ENCODE measurements around the gene TMC5. TPM values are rescaled to one million over a fixed set of nuclear protein-coding genes. Genes with fewer than 3 reads are reported as not detected.
"Not testable (repeated sequence)": the region's sequence is repeated elsewhere in the genome, so short reads cannot be mapped to it uniquely, and the experiment has no call there.

TMC5 gene
- not detected for total RNA-seq

GRCh38 chr16:19417640-19418039 is at the start of gene TMC5:
Gene TMC5 (plus strand): TSS chr16:19417883. CDS start chr16:19440039, 22,156 bp downstream.
- POLR2A ChIA-PET = no interaction called here

GRCh38 chr16:19372541-19372940 is 45.1 kb upstream of the TMC5 start:
- H3K27me3 Mint-ChIP-seq (ENCODE audit: low read depth); H3K4me3 Mint-ChIP-seq; ATAC-seq; POLR2A ChIA-PET; H3K27ac Mint-ChIP-seq; H3K36me3 Mint-ChIP-seq (ENCODE audit: low read depth); DNase-seq; H3K9me3 Mint-ChIP-seq (ENCODE audit: insufficient read depth); H3K4me1 Mint-ChIP-seq (ENCODE audit: low read depth): not testable (repeated sequence)
- CTCF ChIA-PET = interaction anchor here (3.0 kb wide), 1 partner anchor 287 kb away, joined by 10 read pairs; no protein-coding TSS in a partner anchor

More at GRCh38 chr16:19417640-19418039, at the start of gene TMC5:
- Mint-ChIP-seq H3K4me3 (no peak within 1 kb of the TSS), H3K9me3 (ENCODE audit: insufficient read depth) (no peaks in the 10 kb centered on the region), H3K27me3 (ENCODE audit: low read depth) (peaks cover 14% of the 10 kb centered on the region), H3K4me1 (ENCODE audit: low read depth) (no peaks in the 10 kb centered on the region), H3K36me3 (ENCODE audit: low read depth) (no peaks in the 10 kb centered on the region), H3K27ac (no peak within 1 kb of the TSS)
- CTCF ChIA-PET = interaction anchor here (1.2 kb wide), 1 partner anchor 31 kb away, joined by 3 read pairs; no protein-coding TSS in a partner anchor
- DNase-seq (no peak), ATAC-seq (no peak)

GRCh38 chr16:19374402-19374801 is 43.3 kb upstream of the TMC5 start:
- H3K4me1 Mint-ChIP-seq (ENCODE audit: low read depth) = no peaks in the 10 kb centered on the region
- H3K36me3 Mint-ChIP-seq (ENCODE audit: low read depth) = no peaks in the 10 kb centered on the region
- ChIA-PET POLR2A (no interaction called here), CTCF (interaction anchor here (1.0 to 3.0 kb wide), 2 partner anchors 128 to 289 kb away, joined by 4 to 10 read pairs; no protein-coding TSS in a partner anchor)
- ATAC-seq (no peak), DNase-seq (no peak)
- no peak overlapping the region for H3K4me3 Mint-ChIP-seq
- peaks cover 2% of the 10 kb centered on the region for H3K27me3 Mint-ChIP-seq (ENCODE audit: low read depth)
- H3K27ac Mint-ChIP-seq = no peak overlapping the region
- H3K9me3 Mint-ChIP-seq (ENCODE audit: insufficient read depth) = no peaks in the 10 kb centered on the region

- CTCF ChIA-PET = interaction anchor here (1.4 kb wide), 1 partner anchor 290 kb away, joined by 5 read pairs; no protein-coding TSS in a partner anchor
- H3K4me1 Mint-ChIP-seq (ENCODE audit: low read depth) = peaks cover 13% of the 10 kb centered on the region
Measured at GRCh38 chr16:19375561-19376158, 42.0 kb upstream of the TMC5 start.

GRCh38 chr16:19377864-19378263 is 39.8 kb upstream of the TMC5 start:
- no peak for ATAC-seq
- H3K36me3 Mint-ChIP-seq (ENCODE audit: low read depth) = no peaks in the 10 kb centered on the region
- H3K9me3 Mint-ChIP-seq (ENCODE audit: insufficient read depth) = no peaks in the 10 kb centered on the region
- ChIA-PET CTCF (interaction anchor here (1.1 to 1.4 kb wide), 3 partner anchors 10 to 292 kb away, joined by 3 read pairs; no protein-coding TSS in a partner anchor), POLR2A (no interaction called here)
- no peak overlapping the region for H3K4me3 Mint-ChIP-seq
- H3K27me3 Mint-ChIP-seq (ENCODE audit: low read depth) = peaks cover 7% of the 10 kb centered on the region
- no peak for DNase-seq
- H3K4me1 Mint-ChIP-seq (ENCODE audit: low read depth) = peaks cover 29% of the 10 kb centered on the region
- H3K27ac Mint-ChIP-seq = no peak overlapping the region

More at GRCh38 chr16:19375561-19376158, 42.0 kb upstream of the TMC5 start:
- DNase-seq (peak; percentile 44), ATAC-seq (no peak)
- POLR2A ChIA-PET = no interaction called here
- Mint-ChIP-seq H3K4me3 (no peak overlapping the region), H3K27ac (no peak overlapping the region), H3K9me3 (ENCODE audit: insufficient read depth) (no peaks in the 10 kb centered on the region), H3K27me3 (ENCODE audit: low read depth) (peaks cover 2% of the 10 kb centered on the region), H3K36me3 (ENCODE audit: low read depth) (no peaks in the 10 kb centered on the region)

GRCh38 chr16:19378511-19378910 is 39.2 kb upstream of the TMC5 start:
- ATAC-seq (no peak), DNase-seq (no peak)
- H3K36me3 Mint-ChIP-seq (ENCODE audit: low read depth) = no peaks in the 10 kb centered on the region
- H3K27me3 Mint-ChIP-seq (ENCODE audit: low read depth) = peaks cover 7% of the 10 kb centered on the region
- H3K27ac Mint-ChIP-seq = no peak overlapping the region
- no peaks in the 10 kb centered on the region for H3K9me3 Mint-ChIP-seq (ENCODE audit: insufficient read depth)
- H3K4me1 Mint-ChIP-seq (ENCODE audit: low read depth) = peaks cover 35% of the 10 kb centered on the region
- no peak overlapping the region for H3K4me3 Mint-ChIP-seq
- ChIA-PET POLR2A (no interaction called here), CTCF (interaction anchor here (1.2 to 1.4 kb wide), 2 partner anchors 9 to 125 kb away, joined by 3 read pairs; no protein-coding TSS in a partner anchor)

GRCh38 chr16:19379838-19380237 is 37.8 kb upstream of the TMC5 start:
- no peaks in the 10 kb centered on the region for H3K9me3 Mint-ChIP-seq (ENCODE audit: insufficient read depth)
- ChIA-PET CTCF (interaction anchor here (1.4 kb wide), 1 partner anchor 9 kb away, joined by 5 read pairs; no protein-coding TSS in a partner anchor), POLR2A (no interaction called here)
- H3K36me3 Mint-ChIP-seq (ENCODE audit: low read depth) = no peaks in the 10 kb centered on the region
- DNase-seq = no peak
- no peak for ATAC-seq
- H3K27ac Mint-ChIP-seq = peak overlapping the region; percentile 67
- peaks cover 10% of the 10 kb centered on the region for H3K27me3 Mint-ChIP-seq (ENCODE audit: low read depth)
- peaks cover 43% of the 10 kb centered on the region for H3K4me1 Mint-ChIP-seq (ENCODE audit: low read depth)
- H3K4me3 Mint-ChIP-seq = no peak overlapping the region

- DNase-seq (peak; percentile 37), ATAC-seq (peak; percentile 68)
- H3K4me1 Mint-ChIP-seq (ENCODE audit: low read depth) = peaks cover 43% of the 10 kb centered on the region
- POLR2A ChIA-PET = no interaction called here
- H3K9me3 Mint-ChIP-seq (ENCODE audit: insufficient read depth) = no peaks in the 10 kb centered on the region
- H3K27ac Mint-ChIP-seq = peak overlapping the region; percentile 75
- H3K36me3 Mint-ChIP-seq (ENCODE audit: low read depth) = no peaks in the 10 kb centered on the region
- CTCF ChIA-PET = interaction anchor here (1.4 kb wide), 1 partner anchor 9 kb away, joined by 5 read pairs; no protein-coding TSS in a partner anchor
- peaks cover 14% of the 10 kb centered on the region for H3K27me3 Mint-ChIP-seq (ENCODE audit: low read depth)
- H3K4me3 Mint-ChIP-seq = peak overlapping the region; percentile 31
Measured at GRCh38 chr16:19380328-19380727, 37.4 kb upstream of the TMC5 start.

- Mint-ChIP-seq H3K27ac (no peak overlapping the region), H3K9me3 (ENCODE audit: insufficient read depth) (no peaks in the 10 kb centered on the region), H3K36me3 (ENCODE audit: low read depth) (no peaks in the 10 kb centered on the region), H3K4me3 (no peak overlapping the region), H3K4me1 (ENCODE audit: low read depth) (peaks cover 43% of the 10 kb centered on the region), H3K27me3 (ENCODE audit: low read depth) (peaks cover 24% of the 10 kb centered on the region)
- DNase-seq = no peak
- ChIA-PET POLR2A (no interaction called here), CTCF (no interaction called here)
- no peak for ATAC-seq
Measured at GRCh38 chr16:19382084-19382801, 35.4 kb upstream of the TMC5 start.

GRCh38 chr16:19382887-19383816 is 34.5 kb upstream of the TMC5 start:
- peak; percentile 26 for DNase-seq
- POLR2A ChIA-PET = no interaction called here
- peaks cover 29% of the 10 kb centered on the region for H3K27me3 Mint-ChIP-seq (ENCODE audit: low read depth)
- peak overlapping the region; percentile 15 for H3K4me3 Mint-ChIP-seq
- CTCF ChIA-PET = interaction anchor here (2.5 kb wide), 1 partner anchor 120 kb away, joined by 7 read pairs; no protein-coding TSS in a partner anchor
- peaks cover 43% of the 10 kb centered on the region for H3K4me1 Mint-ChIP-seq (ENCODE audit: low read depth)
- ATAC-seq = peak; percentile 51
- H3K27ac Mint-ChIP-seq = no peak overlapping the region
- no peaks in the 10 kb centered on the region for H3K9me3 Mint-ChIP-seq (ENCODE audit: insufficient read depth)
- H3K36me3 Mint-ChIP-seq (ENCODE audit: low read depth) = no peaks in the 10 kb centered on the region

- Mint-ChIP-seq H3K9me3 (ENCODE audit: insufficient read depth) (no peaks in the 10 kb centered on the region), H3K36me3 (ENCODE audit: low read depth) (no peaks in the 10 kb centered on the region), H3K4me3 (no peak overlapping the region), H3K4me1 (ENCODE audit: low read depth) (peaks cover 40% of the 10 kb centered on the region), H3K27me3 (ENCODE audit: low read depth) (peaks cover 36% of the 10 kb centered on the region), H3K27ac (no peak overlapping the region)
- ATAC-seq = no peak
- DNase-seq = no peak
- ChIA-PET POLR2A (no interaction called here), CTCF (interaction anchor here (2.5 kb wide), 1 partner anchor 118 kb away, joined by 7 read pairs; no protein-coding TSS in a partner anchor)
Measured at GRCh38 chr16:19384656-19385055, 33.0 kb upstream of the TMC5 start.
